ENCODE data around the gene PRR18. TPM values are rescaled to one million over a fixed set of nuclear protein-coding genes. Genes with fewer than 3 reads are reported as not detected.

Gene PRR18
- total RNA-seq, 4 donors from 2014 or later = not detected

- TF ChIP-seq, protein P1, sequence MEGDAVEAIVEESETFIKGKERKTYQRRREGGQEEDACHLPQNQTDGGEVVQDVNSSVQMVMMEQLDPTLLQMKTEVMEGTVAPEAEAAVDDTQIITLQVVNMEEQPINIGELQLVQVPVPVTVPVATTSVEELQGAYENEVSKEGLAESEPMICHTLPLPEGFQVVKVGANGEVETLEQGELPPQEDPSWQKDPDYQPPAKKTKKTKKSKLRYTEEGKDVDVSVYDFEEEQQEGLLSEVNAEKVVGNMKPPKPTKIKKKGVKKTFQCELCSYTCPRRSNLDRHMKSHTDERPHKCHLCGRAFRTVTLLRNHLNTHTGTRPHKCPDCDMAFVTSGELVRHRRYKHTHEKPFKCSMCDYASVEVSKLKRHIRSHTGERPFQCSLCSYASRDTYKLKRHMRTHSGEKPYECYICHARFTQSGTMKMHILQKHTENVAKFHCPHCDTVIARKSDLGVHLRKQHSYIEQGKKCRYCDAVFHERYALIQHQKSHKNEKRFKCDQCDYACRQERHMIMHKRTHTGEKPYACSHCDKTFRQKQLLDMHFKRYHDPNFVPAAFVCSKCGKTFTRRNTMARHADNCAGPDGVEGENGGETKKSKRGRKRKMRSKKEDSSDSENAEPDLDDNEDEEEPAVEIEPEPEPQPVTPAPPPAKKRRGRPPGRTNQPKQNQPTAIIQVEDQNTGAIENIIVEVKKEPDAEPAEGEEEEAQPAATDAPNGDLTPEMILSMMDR (IDR thresholded peaks at IDR 0.05) = no peak
- TF ChIP-seq POLR2A (IDR thresholded peaks at IDR 0.05) = no peak
- H3K4me3 ChIP-seq (ENCODE audit: low read depth, poor library complexity, severe bottlenecking) = no peak overlapping the region
- DNase-seq (ENCODE audit: low spot score in 2 of 2) = no peak
- WGBS, 2 donors = 86 to 88% methylated on average over 9 to 10 of the region's 10 CpGs
- intact Hi-C loops (cut with DNase I; ENCODE audit: low total_unique reads) = no loop called here
Observed at GRCh38 chr6:166270706-166271375, 37.4 kb downstream of the PRR18 start.

- DNase-seq (ENCODE audit: low spot score in 2 of 2) = no peak
- intact Hi-C loops (cut with DNase I; ENCODE audit: low total_unique reads) = no loop called here
Observed at GRCh38 chr6:166269301-166270039, 38.7 kb downstream of the PRR18 start.

DNA sequence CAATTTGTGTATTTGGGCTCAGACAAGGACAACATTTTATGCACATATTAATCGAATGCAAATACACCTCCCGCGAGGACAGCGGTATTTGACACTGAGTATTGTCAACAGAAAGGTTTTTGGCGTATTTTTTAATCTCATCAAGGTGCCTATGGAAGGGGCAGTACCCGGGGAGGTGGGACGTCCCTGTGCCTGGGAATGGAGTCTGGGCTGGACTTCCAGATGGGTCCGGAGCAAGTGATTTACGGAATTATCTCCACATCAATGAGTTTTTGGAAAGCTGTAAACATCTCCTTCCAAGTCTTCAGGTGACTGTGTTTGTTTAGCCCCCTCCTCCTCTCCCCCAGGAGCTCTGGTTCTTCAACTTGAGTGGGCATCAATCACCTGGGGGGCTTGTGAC is 39.8 kb downstream of the PRR18 start:
- WGBS, 2 donors = 16 to 34% methylated on average over 9 of the region's 9 CpGs
- TF ChIP-seq, protein P1 (IDR thresholded peaks at IDR 0.05) = no peak
- TF ChIP-seq POLR2A (IDR thresholded peaks at IDR 0.05) = no peak
- DNase-seq (ENCODE audit: low spot score in 2 of 2) = no peak
- H3K4me3 ChIP-seq (ENCODE audit: low read depth, poor library complexity, severe bottlenecking) = no peak overlapping the region
- intact Hi-C loops (cut with DNase I; ENCODE audit: low total_unique reads) = no loop called here

More at GRCh38 chr6:166269301-166270039, 38.7 kb downstream of the PRR18 start:
- 80% methylated on average over 15 of the region's 15 CpGs for WGBS, 2 donors
- TF ChIP-seq, protein P1 (IDR thresholded peaks at IDR 0.05) = no peak
- no peak for TF ChIP-seq POLR2A (IDR thresholded peaks at IDR 0.05)
- H3K4me3 ChIP-seq (ENCODE audit: low read depth, poor library complexity, severe bottlenecking) = no peak overlapping the region

- intact Hi-C loops (cut with DNase I; ENCODE audit: low total_unique reads) = no loop called here
- no peak for DNase-seq (ENCODE audit: low spot score in 2 of 2)
- H3K4me3 ChIP-seq (ENCODE audit: low read depth, poor library complexity, severe bottlenecking) = no peak overlapping the region
- TF ChIP-seq, protein P1 (IDR thresholded peaks at IDR 0.05) = no peak
- TF ChIP-seq POLR2A (IDR thresholded peaks at IDR 0.05) = no peak
- 90 to 92% methylated on average over 5 of the region's 5 CpGs for WGBS, 2 donors
Observed at GRCh38 chr6:166267526-166267925, 40.7 kb downstream of the PRR18 start.

DNA sequence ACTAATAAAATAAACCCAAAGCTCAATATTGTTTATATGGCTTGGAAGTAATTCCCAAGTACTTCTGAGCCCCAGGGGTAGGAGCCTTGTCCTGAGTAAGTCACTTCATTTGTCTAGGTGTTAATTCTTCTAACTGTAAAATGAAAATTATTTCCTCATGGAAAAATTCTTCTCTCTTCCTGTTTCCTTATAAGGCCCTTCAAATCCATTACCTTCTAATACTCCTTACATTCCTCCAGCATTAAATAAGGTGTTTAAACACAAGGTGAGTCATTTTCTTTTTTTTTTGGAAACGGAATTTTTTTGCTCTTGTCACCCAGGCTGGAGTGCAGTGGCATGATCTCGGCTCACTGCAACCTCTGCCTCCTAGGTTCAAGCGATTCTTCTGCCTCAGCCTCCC is 41.9 kb downstream of the PRR18 start:
- intact Hi-C loops (cut with DNase I; ENCODE audit: low total_unique reads) = no loop called here
- 77 to 82% methylated on average over 3 of the region's 3 CpGs for WGBS, 2 donors
- no peak for DNase-seq (ENCODE audit: low spot score in 2 of 2)
- H3K4me3 ChIP-seq (ENCODE audit: low read depth, poor library complexity, severe bottlenecking) = no peak overlapping the region
- TF ChIP-seq POLR2A (IDR thresholded peaks at IDR 0.05) = no peak
- TF ChIP-seq, protein P1 (IDR thresholded peaks at IDR 0.05) = no peak

Data from lower leg skin (tissue), 4 donors.